NCI-H2196 (cell line): ENCODE data around the gene IGSF9.
A peak's percentile ranks its signal among the peaks of the same experiment; 100 is the strongest.
"Not testable (repeated sequence)": the region's sequence is repeated elsewhere in the genome, so short reads cannot be mapped to it uniquely, and the experiment has no call there.

Source experiments
- DNase-seq: peaks from one replicate; lab custom pipeline; 2025; ENCODE audit not compliant: unreplicated experiment; lab: John Stamatoyannopoulos, UW

IGSF9 gene

GRCh38 chr1:159922511-159923202, 22.8 kb downstream of the IGSF9 start:
- DNase-seq = no peak

- DNase-seq = no peak
These were observed 23.5 kb downstream of the IGSF9 start for GRCh38 chr1:159921700-159922504.

GRCh38 chr1:159921251-159921650, 24.2 kb downstream of the IGSF9 start:
- no peak for DNase-seq

GRCh38 chr1:159920651-159921050, 24.8 kb downstream of the IGSF9 start:
- DNase-seq = no peak

GRCh38 chr1:159920202-159920601, 25.2 kb downstream of the IGSF9 start:
- no peak for DNase-seq

DNA sequence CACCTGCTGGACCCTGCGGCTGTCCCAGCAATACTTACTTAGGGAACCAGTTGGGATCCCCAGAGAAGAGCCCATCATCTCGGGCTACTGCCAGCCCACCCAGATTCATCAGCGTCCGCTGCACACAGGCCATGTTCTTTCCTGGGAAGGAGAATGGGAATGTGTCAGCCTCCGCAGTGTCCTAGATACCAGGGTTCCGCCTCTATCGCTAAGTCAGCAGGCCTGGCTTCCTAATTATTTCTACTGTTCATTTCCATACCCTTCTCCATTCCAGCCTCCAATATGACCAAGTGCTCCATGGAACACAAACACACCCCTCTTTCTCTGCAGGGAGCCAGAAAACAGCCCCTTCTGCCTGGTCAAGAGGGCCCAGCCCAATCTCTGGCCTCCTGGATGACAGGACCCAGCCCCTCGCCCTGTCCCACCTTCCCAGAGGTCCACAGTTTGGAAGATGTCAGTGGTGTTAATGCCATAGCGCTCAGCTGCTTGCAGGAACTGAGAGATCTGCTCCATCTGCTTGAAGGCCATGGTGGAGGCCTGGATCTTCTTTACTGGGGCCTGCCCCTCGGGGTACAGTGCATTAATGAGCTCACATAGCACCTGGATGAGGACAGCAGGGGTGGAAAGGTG, 26.1 kb downstream of the IGSF9 start:
- no peak for DNase-seq

DNA sequence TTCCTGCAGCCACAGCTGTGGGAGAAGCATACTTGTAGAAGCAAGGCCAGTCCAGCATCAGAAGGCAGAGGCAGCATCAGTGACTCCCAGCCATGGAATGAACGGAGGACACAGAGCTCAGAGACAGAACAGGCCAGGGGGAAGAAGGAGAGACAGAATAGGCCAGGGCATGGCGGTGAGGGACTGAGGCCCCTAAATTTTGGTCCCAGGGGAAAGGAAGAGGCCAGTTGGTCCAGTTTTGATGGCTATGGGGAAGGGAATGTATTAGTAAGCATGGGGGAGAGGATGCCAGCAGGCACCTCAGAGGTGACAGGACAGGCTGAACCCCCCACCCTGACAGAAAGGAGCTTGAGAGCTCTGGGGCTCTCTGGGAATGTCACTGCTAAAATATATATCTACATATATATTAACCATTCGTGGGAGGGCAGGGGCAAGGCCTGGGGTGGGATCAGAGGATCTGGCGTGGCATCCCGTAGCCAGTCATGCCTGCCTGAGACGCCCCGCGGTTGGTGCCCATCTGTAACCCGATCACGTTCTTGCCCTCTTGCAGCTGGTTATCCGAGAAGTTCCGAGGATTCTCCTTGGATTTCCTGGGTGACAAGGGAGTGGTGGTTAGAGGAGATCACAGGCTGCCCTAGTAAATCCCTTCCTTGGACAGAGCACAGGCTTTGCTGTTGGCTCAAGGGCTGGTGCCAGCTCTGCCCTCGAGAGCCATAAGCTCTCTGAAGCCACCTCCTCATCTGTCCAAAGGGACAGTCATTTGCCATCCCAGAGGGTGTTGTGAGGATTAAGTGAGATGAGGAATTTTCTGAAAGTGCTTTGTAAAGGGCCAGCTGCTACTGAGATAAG, 26.8 kb downstream of the IGSF9 start:
- no peak for DNase-seq

DNA sequence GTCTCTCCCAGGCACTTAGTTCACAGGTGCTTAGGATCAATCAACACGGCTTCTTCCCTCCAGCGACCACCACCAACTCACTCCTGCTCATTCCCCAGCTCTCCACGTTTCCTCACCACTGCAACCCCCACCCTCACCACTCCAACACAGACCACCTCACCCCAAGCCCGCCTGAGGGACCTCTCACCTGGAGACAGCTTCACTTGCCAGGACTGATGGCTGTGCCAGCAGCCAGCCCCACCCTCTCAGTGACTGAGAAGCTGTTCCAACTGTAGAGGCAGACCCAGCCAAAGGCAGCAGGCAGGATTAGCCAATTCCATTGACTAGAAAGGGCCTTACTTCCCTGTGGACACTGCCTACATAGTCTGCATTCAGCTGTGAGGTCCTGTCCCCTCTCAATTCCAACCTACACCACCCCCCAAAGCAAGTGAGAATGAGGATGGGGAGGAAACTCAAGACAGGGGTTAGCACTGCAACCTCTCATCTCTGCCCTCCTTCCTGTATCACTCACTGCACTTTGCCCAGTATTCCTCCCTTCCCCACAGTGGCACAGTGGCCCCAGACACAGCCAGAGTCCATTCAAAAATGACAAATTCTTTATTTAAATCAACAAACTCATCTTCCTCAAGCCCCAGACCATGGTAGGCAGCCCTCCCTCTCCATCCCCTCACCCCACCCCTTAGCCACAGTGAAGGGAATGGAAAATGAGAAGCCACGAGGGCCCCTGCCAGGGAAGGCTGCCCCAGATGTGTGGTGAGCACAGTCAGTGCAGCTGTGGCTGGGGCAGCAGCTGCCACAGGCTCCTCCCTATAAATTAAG, 27.7 kb downstream of the IGSF9 start:
- DNase-seq = no peak

GRCh38 chr1:159916242-159917051, 29.0 kb downstream of the IGSF9 start:
- no peak for DNase-seq

DNA sequence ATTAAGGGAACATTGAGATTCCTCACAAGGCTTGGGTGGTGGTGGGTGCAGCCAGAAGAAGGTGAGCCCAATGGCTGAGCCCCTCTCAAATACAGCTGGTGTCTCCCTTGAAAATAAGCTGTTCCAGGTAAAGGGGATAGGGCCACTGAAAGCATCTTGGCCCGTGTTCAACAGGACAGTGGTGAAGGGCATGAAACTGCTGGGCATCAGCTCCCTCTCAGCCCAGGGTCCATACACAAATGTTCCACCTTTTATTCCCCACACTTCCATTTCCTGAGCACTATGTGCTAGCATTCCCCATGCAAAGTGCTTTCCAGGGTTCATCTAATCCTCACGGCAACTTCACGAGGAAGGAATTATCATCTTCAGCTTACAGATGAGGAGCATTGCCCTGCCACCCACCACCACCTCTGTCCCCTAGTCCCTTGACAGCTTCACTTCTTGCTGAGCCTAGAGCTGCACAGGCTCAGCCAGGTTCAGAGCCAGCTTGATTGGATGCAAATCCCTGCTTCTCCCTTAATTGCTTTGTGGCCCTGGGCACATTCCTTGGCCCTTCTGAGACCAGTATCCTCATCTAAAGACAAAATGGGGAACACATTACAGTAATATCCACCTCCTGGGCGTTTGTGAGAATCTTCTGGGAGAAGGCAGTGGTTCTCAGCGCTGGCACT, 29.7 kb downstream of the IGSF9 start:
- no peak for DNase-seq

DNA sequence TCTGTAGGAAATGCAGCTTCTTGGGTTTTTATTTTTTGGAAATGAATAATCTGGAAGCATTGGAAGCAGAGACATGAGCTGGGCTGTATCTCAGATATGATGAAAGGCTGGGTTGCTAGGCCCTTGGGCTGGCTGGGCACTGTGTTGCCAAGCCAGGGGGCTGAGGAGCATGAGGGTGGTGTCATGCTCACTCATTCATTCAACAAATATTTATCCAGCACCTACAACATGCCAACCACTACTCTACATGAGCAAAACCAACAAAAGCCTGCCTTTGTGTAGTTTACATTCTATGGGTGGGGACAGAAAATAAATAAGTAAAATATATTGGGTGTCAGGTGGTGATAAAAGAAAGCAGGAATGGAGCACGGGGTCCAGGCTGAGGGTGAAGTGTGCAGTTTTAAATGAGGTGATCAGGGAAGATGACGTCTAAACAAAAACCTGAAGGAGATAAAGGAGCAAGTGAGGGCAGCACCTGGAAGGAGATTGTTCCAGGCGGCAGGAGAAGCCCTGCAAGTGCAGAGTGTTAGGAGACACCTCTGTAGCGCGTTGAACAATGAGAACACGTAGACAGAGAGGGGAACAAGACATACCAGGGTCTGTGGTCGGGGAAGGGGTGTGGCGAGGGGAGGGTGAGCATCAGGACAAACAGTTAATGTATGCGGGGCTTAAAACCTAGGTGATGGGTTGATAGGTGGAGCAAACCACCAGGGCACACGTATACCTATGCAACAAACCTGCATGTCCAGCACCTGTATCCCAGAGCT, 31.0 kb downstream of the IGSF9 start:
- peak; percentile 33 for DNase-seq

DNA sequence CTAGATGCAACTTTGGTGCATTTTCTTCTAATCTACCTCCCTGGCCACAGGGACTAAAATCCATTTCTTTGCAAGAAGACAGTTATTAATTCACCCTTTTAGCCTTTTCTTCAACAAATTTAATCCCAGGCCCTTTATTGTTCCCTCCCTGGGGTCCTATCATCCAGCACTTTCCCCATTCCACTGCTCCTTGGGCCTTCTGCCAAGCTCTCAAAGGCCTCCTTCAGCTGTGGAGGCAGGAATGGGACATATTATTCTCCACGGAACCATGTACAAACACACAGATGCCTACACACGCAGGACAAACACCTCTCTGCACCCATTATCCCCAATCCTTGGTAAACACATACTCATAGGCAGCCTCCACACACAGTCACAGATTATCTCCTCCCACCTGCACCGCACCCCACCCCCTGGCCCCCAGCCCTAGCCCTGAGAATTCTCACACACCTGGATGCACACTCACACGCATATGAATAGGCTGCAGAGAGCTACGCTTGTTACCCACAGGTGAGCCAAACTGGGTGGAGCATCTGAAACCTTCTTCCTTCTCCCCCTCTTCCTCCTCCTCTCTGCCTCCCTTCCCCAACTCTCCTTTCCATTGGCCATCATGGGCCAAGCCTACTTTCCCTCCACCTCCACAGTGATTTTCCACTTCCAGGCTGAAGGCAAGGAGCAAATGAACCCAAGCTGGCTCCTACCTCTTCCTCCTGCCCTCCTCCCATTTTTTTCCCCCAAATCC, 31.8 kb downstream of the IGSF9 start:
- peak; percentile 24 for DNase-seq

GRCh38 chr1:159911326-159912070, 33.9 kb downstream of the IGSF9 start:
- no peak for DNase-seq

DNA sequence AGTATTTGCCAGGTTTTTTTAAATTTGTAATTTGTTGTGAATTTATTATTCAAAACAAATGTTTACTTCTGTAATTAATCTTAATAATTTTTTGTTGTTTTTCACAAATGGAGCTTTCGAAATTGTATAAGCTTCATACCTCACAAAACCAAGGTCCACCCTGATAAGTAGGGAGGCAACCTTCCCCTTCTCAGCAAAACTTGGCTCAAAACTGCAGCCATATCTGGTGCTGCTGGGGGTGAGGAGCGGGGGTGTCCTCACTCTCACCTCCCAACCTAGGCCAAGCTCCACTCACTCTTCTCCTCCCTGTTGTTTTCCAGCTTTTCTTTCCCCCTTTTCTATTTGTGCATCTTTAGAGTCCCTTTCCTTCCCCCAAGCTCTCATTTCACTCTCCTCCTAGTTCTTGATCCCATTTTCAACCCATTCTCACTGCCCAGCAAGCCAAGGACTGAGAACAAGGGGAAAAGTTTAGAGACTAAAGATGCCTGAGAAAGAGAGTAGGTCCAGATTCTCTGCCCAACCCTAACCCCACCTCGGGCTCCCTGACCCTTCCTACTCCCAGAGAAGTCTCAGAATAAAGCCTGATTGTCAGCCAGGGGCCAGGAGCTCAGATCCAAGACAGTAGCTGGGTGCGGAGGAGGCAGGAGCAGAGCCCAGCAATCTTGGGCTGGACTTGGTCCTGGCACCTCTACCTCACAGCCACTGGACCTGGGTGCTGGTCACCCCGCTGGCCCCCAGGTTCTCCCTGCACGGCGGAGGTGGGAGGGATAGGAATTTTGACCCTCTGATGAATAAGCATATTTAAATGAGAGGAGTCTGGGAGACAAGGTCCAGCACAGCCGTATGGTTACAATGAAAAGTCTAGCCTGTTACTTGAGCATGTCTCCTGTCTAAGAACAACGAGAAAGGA, 37.1 kb downstream of the IGSF9 start:
- DNase-seq = no peak

DNA sequence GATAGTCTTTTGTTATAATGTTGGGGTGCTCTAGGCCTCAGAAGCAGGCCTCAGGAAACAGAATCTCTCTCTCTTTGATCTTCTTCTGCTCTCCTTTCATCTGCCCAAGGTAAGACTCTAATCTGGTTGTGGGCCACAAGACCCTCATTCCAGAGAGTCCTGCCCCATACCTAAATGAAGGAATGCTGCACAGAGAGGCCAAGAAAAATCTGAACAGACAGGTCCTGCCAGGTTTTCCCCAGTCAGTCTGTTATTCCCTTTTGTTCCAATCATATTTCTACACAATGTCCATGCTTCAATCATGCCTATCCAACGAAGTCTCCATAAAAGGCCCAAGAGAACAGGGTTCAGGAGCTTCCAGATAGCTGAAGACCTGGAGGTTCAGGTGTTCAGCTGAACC, 38.5 kb downstream of the IGSF9 start:
- no peak for DNase-seq

GRCh38 chr1:159904036-159904435, 41.4 kb downstream of the IGSF9 start:
- not testable (repeated sequence) for DNase-seq
